ENCODE data around the gene PDCD6IP.

DNA sequence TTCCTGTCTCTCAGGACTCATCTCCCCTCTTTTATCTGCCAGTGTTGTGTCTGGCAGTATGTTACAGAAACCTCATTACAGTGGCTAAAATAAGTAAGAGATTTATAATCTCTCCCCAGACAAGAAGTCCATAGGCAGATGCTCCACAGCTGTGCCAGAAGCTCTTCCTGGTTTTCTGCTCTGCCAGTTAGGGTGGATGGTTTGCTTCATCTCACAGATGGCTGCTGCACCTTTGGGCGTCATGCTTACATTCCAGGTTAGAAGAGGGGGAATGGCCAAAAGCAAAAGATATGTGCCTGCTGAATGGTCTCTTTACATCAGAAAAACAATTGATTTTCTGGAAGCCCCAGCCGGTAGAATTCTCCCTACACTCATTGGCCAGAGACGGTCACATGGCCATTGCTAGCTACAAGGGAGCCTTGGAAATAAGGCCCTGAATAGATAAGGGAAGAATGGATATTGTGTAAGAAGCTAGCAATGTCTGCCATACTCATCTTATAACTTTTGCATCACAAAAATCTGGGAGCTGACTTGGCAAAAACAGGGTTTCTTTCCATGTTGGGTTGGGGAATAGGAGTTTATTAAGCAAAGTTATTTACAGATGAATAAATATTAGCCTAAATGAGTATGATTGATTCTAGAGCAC, 91.1 kb downstream of the PDCD6IP start:
- TF ChIP-seq ZFP37 (tag by site-specific recombination; IDR thresholded peaks at IDR 0.05) = no peak
- TF ChIP-seq, protein P1, sequence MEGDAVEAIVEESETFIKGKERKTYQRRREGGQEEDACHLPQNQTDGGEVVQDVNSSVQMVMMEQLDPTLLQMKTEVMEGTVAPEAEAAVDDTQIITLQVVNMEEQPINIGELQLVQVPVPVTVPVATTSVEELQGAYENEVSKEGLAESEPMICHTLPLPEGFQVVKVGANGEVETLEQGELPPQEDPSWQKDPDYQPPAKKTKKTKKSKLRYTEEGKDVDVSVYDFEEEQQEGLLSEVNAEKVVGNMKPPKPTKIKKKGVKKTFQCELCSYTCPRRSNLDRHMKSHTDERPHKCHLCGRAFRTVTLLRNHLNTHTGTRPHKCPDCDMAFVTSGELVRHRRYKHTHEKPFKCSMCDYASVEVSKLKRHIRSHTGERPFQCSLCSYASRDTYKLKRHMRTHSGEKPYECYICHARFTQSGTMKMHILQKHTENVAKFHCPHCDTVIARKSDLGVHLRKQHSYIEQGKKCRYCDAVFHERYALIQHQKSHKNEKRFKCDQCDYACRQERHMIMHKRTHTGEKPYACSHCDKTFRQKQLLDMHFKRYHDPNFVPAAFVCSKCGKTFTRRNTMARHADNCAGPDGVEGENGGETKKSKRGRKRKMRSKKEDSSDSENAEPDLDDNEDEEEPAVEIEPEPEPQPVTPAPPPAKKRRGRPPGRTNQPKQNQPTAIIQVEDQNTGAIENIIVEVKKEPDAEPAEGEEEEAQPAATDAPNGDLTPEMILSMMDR (tag by site-specific recombination; IDR thresholded peaks at IDR 0.05) = no peak
- TF ChIP-seq TCF7L2 (IDR thresholded peaks at IDR 0.05; ENCODE audit: borderline replicate concordance, low read depth, low read length) = no peak
- TF ChIP-seq, protein P2, sequence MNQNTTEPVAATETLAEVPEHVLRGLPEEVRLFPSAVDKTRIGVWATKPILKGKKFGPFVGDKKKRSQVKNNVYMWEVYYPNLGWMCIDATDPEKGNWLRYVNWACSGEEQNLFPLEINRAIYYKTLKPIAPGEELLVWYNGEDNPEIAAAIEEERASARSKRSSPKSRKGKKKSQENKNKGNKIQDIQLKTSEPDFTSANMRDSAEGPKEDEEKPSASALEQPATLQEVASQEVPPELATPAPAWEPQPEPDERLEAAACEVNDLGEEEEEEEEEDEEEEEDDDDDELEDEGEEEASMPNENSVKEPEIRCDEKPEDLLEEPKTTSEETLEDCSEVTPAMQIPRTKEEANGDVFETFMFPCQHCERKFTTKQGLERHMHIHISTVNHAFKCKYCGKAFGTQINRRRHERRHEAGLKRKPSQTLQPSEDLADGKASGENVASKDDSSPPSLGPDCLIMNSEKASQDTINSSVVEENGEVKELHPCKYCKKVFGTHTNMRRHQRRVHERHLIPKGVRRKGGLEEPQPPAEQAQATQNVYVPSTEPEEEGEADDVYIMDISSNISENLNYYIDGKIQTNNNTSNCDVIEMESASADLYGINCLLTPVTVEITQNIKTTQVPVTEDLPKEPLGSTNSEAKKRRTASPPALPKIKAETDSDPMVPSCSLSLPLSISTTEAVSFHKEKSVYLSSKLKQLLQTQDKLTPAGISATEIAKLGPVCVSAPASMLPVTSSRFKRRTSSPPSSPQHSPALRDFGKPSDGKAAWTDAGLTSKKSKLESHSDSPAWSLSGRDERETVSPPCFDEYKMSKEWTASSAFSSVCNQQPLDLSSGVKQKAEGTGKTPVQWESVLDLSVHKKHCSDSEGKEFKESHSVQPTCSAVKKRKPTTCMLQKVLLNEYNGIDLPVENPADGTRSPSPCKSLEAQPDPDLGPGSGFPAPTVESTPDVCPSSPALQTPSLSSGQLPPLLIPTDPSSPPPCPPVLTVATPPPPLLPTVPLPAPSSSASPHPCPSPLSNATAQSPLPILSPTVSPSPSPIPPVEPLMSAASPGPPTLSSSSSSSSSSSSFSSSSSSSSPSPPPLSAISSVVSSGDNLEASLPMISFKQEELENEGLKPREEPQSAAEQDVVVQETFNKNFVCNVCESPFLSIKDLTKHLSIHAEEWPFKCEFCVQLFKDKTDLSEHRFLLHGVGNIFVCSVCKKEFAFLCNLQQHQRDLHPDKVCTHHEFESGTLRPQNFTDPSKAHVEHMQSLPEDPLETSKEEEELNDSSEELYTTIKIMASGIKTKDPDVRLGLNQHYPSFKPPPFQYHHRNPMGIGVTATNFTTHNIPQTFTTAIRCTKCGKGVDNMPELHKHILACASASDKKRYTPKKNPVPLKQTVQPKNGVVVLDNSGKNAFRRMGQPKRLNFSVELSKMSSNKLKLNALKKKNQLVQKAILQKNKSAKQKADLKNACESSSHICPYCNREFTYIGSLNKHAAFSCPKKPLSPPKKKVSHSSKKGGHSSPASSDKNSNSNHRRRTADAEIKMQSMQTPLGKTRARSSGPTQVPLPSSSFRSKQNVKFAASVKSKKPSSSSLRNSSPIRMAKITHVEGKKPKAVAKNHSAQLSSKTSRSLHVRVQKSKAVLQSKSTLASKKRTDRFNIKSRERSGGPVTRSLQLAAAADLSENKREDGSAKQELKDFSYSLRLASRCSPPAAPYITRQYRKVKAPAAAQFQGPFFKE (tag by site-specific recombination; IDR thresholded peaks at IDR 0.05; ENCODE audit: borderline replicate concordance) = no peak
- no peak for TF ChIP-seq ZNF146 (tag by site-specific recombination; IDR thresholded peaks at IDR 0.05)
- TF ChIP-seq ZSCAN30 (tag by site-specific recombination; IDR thresholded peaks at IDR 0.05) = no peak
- no peak for TF ChIP-seq ZNF112 (tag by site-specific recombination; IDR thresholded peaks at IDR 0.05)
- no peak for TF ChIP-seq ZNF169 (tag by site-specific recombination; IDR thresholded peaks at IDR 0.05)
- TF ChIP-seq ZNF121 (tag by site-specific recombination; IDR thresholded peaks at IDR 0.05) = no peak
- no peak for TF ChIP-seq ZFP69B (tag by site-specific recombination; IDR thresholded peaks at IDR 0.05)
- TF ChIP-seq TRIM28 (IDR thresholded peaks at IDR 0.05; ENCODE audit: borderline replicate concordance, low read length) = no peak
